ENCODE results near the gene NFASC.

The NFASC gene

GRCh38 chr1:204853436-204853835 lies 17.2 kb upstream of the NFASC start:
- TF ChIP-seq, protein P1, sequence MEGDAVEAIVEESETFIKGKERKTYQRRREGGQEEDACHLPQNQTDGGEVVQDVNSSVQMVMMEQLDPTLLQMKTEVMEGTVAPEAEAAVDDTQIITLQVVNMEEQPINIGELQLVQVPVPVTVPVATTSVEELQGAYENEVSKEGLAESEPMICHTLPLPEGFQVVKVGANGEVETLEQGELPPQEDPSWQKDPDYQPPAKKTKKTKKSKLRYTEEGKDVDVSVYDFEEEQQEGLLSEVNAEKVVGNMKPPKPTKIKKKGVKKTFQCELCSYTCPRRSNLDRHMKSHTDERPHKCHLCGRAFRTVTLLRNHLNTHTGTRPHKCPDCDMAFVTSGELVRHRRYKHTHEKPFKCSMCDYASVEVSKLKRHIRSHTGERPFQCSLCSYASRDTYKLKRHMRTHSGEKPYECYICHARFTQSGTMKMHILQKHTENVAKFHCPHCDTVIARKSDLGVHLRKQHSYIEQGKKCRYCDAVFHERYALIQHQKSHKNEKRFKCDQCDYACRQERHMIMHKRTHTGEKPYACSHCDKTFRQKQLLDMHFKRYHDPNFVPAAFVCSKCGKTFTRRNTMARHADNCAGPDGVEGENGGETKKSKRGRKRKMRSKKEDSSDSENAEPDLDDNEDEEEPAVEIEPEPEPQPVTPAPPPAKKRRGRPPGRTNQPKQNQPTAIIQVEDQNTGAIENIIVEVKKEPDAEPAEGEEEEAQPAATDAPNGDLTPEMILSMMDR (IDR thresholded peaks at IDR 0.05; ENCODE audit: insufficient read depth, low read depth, low read length, missing control alignments) = no peak
- no peak for DNase-seq (ENCODE audit: low read depth)
- no peak overlapping the region for H3K4me3 ChIP-seq (ENCODE audit: low read length)

- TF ChIP-seq, protein P1 (IDR thresholded peaks at IDR 0.05; ENCODE audit: insufficient read depth, low read depth, low read length, missing control alignments) = no peak
- no peak for DNase-seq (ENCODE audit: low read depth)
- no peak overlapping the region for H3K4me3 ChIP-seq (ENCODE audit: low read length)
Measured at GRCh38 chr1:204854286-204854685, 16.4 kb upstream of the NFASC start.

- H3K4me3 ChIP-seq (ENCODE audit: low read length) = no peak overlapping the region
- TF ChIP-seq, protein P1 (IDR thresholded peaks at IDR 0.05; ENCODE audit: insufficient read depth, low read depth, low read length, missing control alignments) = no peak
- no peak for DNase-seq (ENCODE audit: low read depth)
Measured at GRCh38 chr1:204858363-204858821, 12.3 kb upstream of the NFASC start.

DNA sequence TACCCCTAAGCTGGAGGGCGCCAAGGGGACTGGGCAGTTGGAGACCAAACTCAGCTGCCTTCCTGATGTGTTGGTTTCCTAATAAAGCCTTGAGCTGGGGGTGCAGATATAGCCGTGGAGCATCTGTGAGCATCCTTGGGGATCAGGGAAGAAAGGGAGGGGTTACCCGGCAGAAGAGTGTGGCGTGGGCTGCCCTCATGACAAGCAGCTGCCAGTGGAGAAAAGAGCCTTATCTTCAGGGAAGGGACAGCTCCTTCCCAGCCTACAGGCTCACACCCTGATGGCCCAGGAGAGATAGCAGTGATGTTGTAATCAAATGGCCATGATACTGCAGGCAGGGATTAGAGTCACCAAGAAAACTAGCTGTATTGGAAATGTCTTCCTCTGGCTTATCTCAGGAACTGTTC lies 10.8 kb upstream of the NFASC start:
- no peak for DNase-seq (ENCODE audit: low read depth)
- no peak overlapping the region for H3K4me3 ChIP-seq (ENCODE audit: low read length)
- TF ChIP-seq, protein P1 (IDR thresholded peaks at IDR 0.05; ENCODE audit: insufficient read depth, low read depth, low read length, missing control alignments) = no peak

DNA sequence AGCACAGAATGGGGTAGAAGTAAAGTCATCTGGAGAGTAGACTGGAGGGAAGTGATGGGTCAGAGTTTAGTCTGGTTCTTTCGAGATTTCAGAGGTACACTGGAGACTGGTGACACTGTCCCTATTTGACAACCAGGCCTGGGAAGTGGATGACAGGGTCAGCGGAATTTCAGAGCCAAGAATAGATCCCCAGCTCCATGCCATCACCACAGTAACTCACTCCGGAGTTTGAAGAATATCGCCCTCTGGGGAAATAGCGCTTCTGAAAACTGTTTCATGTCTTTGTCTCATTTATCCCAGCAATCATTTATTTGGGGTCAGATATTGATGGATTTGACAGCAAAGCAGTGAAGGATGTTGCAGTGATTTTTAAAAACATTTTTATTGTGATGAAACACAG lies 7.6 kb upstream of the NFASC start:
- H3K4me3 ChIP-seq (ENCODE audit: low read length) = no peak overlapping the region
- DNase-seq (ENCODE audit: low read depth) = no peak
- TF ChIP-seq, protein P1 (IDR thresholded peaks at IDR 0.05; ENCODE audit: insufficient read depth, low read depth, low read length, missing control alignments) = no peak

DNA sequence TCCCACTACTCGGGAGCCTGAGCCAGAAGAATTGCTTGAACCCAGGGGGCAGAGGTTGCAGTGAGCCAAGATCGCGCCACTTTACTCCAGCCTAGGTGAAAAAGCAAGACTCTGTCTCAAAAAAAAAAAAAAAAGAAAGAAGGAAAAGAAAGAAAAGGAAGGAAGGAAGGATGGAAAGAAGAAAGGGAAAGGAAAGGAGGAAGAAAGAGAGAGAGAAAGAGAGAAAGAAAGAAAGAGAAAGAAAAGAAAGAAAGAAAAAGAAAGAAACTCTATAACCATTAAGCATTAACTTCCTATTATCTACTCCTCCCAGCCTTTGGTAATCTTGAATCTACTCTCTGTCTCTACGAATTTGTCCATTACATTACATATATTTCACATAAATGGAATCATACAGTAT lies 6.9 kb upstream of the NFASC start:
- DNase-seq (ENCODE audit: low read depth) = no peak
- H3K4me3 ChIP-seq (ENCODE audit: low read length) = no peak overlapping the region
- TF ChIP-seq, protein P1 (IDR thresholded peaks at IDR 0.05; ENCODE audit: insufficient read depth, low read depth, low read length, missing control alignments) = no peak

- no peak overlapping the region for H3K4me3 ChIP-seq (ENCODE audit: low read length)
- TF ChIP-seq, protein P1 (IDR thresholded peaks at IDR 0.05; ENCODE audit: insufficient read depth, low read depth, low read length, missing control alignments) = no peak
- no peak for DNase-seq (ENCODE audit: low read depth)
Measured at GRCh38 chr1:204866051-204866596, 4.5 kb upstream of the NFASC start.

Data from epithelial cell of esophagus (primary cell).